ENCODE data around the gene SLC25A36.

DNA sequence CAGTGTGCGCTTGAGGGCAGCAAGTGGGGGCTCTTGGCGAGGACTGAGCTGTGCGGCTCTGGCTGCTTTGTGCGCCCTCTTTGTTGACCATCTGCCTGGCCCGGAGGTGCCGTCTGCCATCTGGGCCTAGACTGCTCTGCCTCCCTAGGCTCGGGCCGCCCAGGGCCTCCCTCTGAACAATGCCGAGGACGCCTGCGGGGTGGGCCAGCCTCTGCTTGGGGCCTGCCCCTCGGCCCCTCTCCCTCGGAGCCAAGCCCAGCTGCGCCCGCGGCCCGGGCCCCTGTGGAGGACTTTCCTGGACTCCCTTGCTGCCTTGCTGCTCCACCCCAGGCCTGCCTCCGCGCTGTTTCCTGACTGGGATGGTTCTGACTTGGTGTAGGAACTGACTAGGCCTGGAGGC, 77.6 kb downstream of the SLC25A36 start:
- TF ChIP-seq, protein P1, sequence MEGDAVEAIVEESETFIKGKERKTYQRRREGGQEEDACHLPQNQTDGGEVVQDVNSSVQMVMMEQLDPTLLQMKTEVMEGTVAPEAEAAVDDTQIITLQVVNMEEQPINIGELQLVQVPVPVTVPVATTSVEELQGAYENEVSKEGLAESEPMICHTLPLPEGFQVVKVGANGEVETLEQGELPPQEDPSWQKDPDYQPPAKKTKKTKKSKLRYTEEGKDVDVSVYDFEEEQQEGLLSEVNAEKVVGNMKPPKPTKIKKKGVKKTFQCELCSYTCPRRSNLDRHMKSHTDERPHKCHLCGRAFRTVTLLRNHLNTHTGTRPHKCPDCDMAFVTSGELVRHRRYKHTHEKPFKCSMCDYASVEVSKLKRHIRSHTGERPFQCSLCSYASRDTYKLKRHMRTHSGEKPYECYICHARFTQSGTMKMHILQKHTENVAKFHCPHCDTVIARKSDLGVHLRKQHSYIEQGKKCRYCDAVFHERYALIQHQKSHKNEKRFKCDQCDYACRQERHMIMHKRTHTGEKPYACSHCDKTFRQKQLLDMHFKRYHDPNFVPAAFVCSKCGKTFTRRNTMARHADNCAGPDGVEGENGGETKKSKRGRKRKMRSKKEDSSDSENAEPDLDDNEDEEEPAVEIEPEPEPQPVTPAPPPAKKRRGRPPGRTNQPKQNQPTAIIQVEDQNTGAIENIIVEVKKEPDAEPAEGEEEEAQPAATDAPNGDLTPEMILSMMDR (conservative IDR thresholded peaks at IDR 0.05; ENCODE audit: low read length) = no peak
- no peak for TF ChIP-seq EZH2phosphoT487 (IDR thresholded peaks at IDR 0.05; ENCODE audit: borderline replicate concordance)
